HG02981 (cell line): Measurements from ENCODE around the gene GPATCH4.
A peak's percentile ranks its signal among the peaks of the same experiment; 100 is the strongest.
"Not testable (repeated sequence)": the region's sequence is repeated elsewhere in the genome, so short reads cannot be mapped to it uniquely, and the experiment has no call there.

Source experiments
- ATAC-seq: cut with Tn5 transposase; IDR thresholded peaks from one replicate; pipeline ENCODE4 v1.9.1; 2021; ENCODE audit warnings: mild to moderate bottlenecking, moderate library complexity; ENCODE audit not compliant: unreplicated experiment

The GPATCH4 gene

GRCh38 chr1:156581661-156582387 lies 19.5 kb downstream of the GPATCH4 start:
- peak; percentile 44 for ATAC-seq

- no peak for ATAC-seq
Observed at GRCh38 chr1:156579472-156579871, 21.8 kb downstream of the GPATCH4 start, which contains the start of gene TTC24. Gene TTC24, plus strand, starts transcription at chr1:156579723. Its CDS starts 1,642 bp downstream, at chr1:156581365.

- ATAC-seq: no peak
Observed at GRCh38 chr1:156578055-156578454, 23.2 kb downstream of the GPATCH4 start.

- ATAC-seq: no peak
Observed at GRCh38 chr1:156577550-156577949, 23.7 kb downstream of the GPATCH4 start.

GRCh38 chr1:156574039-156574633 lies 27.1 kb downstream of the GPATCH4 start:
- no peak for ATAC-seq

GRCh38 chr1:156572663-156573018 lies 28.6 kb downstream of the GPATCH4 start:
- ATAC-seq: no peak

GRCh38 chr1:156571919-156572662 lies 29.2 kb downstream of the GPATCH4 start, which contains the start of gene IQGAP3:
Gene IQGAP3, minus strand, starts transcription at chr1:156572565. Its CDS starts 36 bp downstream, at chr1:156572529.
- ATAC-seq: peak; percentile 91

- ATAC-seq: no peak
Observed at GRCh38 chr1:156571261-156571852, 29.9 kb downstream of the GPATCH4 start.

GRCh38 chr1:156566436-156566835 lies 34.8 kb downstream of the GPATCH4 start:
- no peak for ATAC-seq

- ATAC-seq: no peak
Observed at GRCh38 chr1:156565519-156565918, 35.8 kb downstream of the GPATCH4 start.

- no peak for ATAC-seq
Observed at GRCh38 chr1:156560585-156561163, 40.6 kb downstream of the GPATCH4 start.

- ATAC-seq: no peak
Observed at GRCh38 chr1:156559797-156560385, 41.4 kb downstream of the GPATCH4 start.

GRCh38 chr1:156559086-156559796 lies 42.0 kb downstream of the GPATCH4 start:
- ATAC-seq: no peak

- no peak for ATAC-seq
Observed at GRCh38 chr1:156556354-156556753, 44.9 kb downstream of the GPATCH4 start.

GRCh38 chr1:156555715-156556114 lies 45.6 kb downstream of the GPATCH4 start:
- no peak for ATAC-seq

- ATAC-seq: no peak
Observed at GRCh38 chr1:156554971-156555370, 46.3 kb downstream of the GPATCH4 start.

- no peak for ATAC-seq
Observed at GRCh38 chr1:156553860-156554485, 47.3 kb downstream of the GPATCH4 start.

- ATAC-seq: not testable (repeated sequence)
Observed at GRCh38 chr1:156552937-156553336, 48.3 kb downstream of the GPATCH4 start.

GRCh38 chr1:156552518-156552917 lies 48.8 kb downstream of the GPATCH4 start:
- no peak for ATAC-seq
